ENCODE data around the gene EEF1G.

DNA sequence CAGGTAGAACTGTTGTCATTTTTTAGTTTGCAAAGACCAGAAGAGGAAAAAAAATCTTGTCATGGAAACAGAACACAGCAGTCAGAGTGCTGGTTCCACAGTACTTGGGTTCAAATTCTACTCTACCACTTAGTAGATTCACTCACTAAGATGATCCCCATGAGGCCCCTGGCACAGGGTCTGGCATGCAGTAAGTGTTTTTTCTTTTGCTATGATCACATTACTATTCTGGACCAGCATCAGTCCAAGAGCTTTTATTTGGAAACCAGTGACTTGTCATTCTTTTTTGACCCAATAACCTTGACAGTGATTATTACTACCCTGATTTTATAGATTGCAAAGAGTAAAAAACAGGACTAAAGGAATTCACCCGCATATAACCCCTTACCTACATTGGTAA, 4.1 kb downstream of the EEF1G start:
- TF ChIP-seq CTCF (conservative IDR thresholded peaks at IDR 0.05; ENCODE audit: low read length), result no peak
- no peak for TF ChIP-seq EZH2phosphoT487 (IDR thresholded peaks at IDR 0.05; ENCODE audit: borderline replicate concordance, low read depth, low read length)

All from OCI-LY7 (cell line).